KOPT-K1 (cell line): Measurements from ENCODE around the gene GUCY2D.
"Not testable (repeated sequence)": the region's sequence is repeated elsewhere in the genome, so short reads cannot be mapped to it uniquely, and the experiment has no call there.

Experiments used
- H3K27ac ChIP-seq: fragments of 200-600 bp; sonication (generic); 2 replicates; pipeline ENCODE4 v1.5.1; 2016; ENCODE audit warnings: antibody characterized with exemption, mild to moderate bottlenecking, low read depth, low read length; ENCODE audit not compliant: poor library complexity, severe bottlenecking
- H3K36me3 ChIP-seq: fragments of 200-600 bp; sonication (generic); 2 replicates; pipeline ENCODE4 v1.5.1; 2017; ENCODE audit warnings: antibody characterized with exemption, mild to moderate bottlenecking, low read length, moderate library complexity; ENCODE audit not compliant: insufficient read depth
- H3K9me3 ChIP-seq: fragments of 200-600 bp; sonication (generic); 2 replicates; pipeline ENCODE4 v1.5.1; 2017; ENCODE audit warnings: antibody characterized with exemption, low read length, mild to moderate bottlenecking; ENCODE audit not compliant: insufficient read depth, poor library complexity, severe bottlenecking

The GUCY2D gene

DNA sequence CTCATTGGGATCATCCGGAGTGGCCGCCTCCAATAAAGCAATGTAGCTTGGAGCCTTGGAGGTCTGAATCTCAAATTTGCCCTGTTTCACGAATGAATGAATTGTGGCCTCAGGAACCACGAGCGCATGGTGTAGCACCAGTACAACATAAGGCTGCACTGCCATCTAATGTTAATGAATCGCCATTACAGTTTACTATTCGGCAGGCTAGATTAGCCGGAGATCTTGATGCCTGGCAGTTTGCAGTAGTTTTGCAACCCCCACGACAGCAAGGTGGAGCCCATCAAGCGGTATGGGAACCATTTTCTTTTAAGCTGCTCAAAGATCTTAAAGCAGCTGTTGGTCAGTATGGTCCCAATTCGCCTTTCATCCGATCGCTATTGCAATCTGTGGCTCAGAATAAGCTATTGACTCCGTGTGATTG is 55.3 kb downstream of the GUCY2D start:
- H3K27ac ChIP-seq = no peak overlapping the region
- H3K9me3 ChIP-seq = no peaks in the 10 kb centered on the region
- no peaks in the 10 kb centered on the region for H3K36me3 ChIP-seq

DNA sequence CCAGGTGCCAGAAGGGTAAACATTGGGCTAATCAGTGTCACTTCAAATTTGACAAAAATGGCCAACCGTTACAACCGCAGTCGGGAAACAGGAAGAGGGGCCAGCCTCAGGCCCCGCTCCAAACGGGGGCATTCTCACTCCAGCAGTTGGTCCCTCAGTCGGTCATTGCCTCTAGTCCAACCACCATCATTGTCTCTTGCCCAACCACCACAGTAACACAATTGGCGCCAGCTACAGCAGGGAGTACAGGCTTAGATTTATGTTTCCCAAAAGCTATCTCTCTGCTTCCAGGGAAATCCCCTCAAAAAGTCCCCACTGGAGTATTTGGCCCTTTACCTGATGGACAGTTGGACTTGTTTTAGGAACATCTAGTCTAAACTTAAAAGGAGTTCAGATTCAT is 56.7 kb downstream of the GUCY2D start:
- H3K27ac ChIP-seq = no peak overlapping the region
- H3K36me3 ChIP-seq = no peaks in the 10 kb centered on the region
- no peaks in the 10 kb centered on the region for H3K9me3 ChIP-seq

DNA sequence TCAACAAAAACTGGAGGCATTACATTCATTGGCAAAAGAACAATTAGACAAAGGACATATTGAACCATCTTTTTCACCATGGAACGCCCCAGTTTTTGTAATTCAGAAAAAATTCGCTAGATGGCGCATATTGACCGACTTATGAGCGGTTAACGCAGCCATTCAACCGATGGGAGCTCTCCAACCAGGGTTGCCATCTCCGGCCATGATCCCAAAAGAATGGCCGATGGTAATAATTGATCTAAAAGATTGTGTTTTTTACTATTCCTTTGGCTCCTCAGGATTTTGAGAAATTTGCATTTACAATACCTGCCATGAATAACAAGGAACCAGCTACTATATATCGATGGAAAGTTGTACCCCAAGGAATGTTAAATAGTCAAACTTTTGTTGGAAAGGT is 57.9 kb downstream of the GUCY2D start:
- Histone ChIP-seq H3K9me3 (no peaks in the 10 kb centered on the region), H3K27ac (no peak overlapping the region), H3K36me3 (no peaks in the 10 kb centered on the region)

- not testable (repeated sequence) for H3K27ac ChIP-seq, H3K36me3 ChIP-seq, H3K9me3 ChIP-seq
Observed at GRCh38 chr17:8061851-8062250, 59.4 kb downstream of the GUCY2D start.

- Histone ChIP-seq H3K9me3 (no peaks in the 10 kb centered on the region), H3K36me3 (no peaks in the 10 kb centered on the region), H3K27ac (no peak overlapping the region)
Observed at GRCh38 chr17:8062435-8062806, 60.0 kb downstream of the GUCY2D start.

DNA sequence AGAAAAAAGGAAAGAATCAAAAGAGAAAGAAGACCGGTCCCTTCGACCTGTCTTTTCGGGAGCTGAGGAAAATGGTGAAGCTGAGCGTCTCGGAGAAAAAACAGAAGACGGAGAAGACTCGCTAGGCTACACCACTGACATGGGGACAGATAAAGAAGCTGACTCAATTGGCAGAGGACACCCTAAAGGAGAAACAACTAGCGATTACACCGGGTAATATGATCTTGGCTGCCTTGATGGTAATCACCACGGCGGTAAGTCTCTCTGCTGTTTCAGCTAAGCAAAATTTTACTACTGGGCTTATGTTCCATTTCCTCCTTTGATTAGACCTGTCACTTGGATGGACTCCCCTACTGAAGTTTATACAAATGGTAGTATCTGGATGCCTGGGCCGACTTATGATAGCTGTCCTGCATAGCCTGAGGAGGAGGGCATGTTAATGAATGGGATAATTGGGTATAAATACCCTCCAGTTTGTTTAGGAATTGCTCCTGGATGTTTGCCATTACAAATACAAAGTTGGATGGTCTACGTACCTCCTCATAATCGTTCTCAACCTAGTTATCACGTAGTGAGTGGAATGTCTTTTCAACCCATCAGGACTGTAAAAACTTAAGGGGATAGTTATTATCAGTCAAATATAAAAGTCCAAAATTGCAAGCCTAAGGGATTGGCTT is 60.5 kb downstream of the GUCY2D start:
- Histone ChIP-seq H3K27ac (no peak overlapping the region), H3K9me3 (no peaks in the 10 kb centered on the region), H3K36me3 (no peaks in the 10 kb centered on the region)

- Histone ChIP-seq H3K27ac (no peak overlapping the region), H3K9me3 (no peaks in the 10 kb centered on the region), H3K36me3 (no peaks in the 10 kb centered on the region)
Observed at GRCh38 chr17:8063761-8064534, 61.5 kb downstream of the GUCY2D start.

DNA sequence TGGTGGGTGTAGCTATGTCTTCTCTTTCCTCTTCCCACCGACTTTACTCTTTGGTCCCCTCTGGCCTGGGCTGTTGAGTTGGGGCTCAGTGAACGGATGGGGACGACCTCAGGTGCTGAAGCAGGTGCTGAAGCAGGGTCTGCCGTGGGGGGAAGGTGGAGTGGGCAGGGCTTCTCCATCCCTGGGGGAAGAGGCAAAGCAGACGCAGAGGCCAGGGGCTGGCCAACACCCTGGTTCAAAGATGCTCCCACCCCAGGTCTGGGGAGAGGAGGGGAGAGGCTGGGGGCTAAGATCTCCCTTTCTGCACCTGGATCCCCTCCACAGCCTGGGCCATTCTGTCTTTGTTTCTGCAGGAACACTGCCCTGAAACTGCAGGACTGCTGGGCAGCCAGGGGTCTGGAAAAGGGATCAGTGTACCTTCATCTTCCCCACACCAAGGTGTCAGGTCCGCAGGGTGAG is 62.2 kb downstream of the GUCY2D start:
- H3K36me3 ChIP-seq = no peaks in the 10 kb centered on the region
- no peaks in the 10 kb centered on the region for H3K9me3 ChIP-seq
- no peak overlapping the region for H3K27ac ChIP-seq

DNA sequence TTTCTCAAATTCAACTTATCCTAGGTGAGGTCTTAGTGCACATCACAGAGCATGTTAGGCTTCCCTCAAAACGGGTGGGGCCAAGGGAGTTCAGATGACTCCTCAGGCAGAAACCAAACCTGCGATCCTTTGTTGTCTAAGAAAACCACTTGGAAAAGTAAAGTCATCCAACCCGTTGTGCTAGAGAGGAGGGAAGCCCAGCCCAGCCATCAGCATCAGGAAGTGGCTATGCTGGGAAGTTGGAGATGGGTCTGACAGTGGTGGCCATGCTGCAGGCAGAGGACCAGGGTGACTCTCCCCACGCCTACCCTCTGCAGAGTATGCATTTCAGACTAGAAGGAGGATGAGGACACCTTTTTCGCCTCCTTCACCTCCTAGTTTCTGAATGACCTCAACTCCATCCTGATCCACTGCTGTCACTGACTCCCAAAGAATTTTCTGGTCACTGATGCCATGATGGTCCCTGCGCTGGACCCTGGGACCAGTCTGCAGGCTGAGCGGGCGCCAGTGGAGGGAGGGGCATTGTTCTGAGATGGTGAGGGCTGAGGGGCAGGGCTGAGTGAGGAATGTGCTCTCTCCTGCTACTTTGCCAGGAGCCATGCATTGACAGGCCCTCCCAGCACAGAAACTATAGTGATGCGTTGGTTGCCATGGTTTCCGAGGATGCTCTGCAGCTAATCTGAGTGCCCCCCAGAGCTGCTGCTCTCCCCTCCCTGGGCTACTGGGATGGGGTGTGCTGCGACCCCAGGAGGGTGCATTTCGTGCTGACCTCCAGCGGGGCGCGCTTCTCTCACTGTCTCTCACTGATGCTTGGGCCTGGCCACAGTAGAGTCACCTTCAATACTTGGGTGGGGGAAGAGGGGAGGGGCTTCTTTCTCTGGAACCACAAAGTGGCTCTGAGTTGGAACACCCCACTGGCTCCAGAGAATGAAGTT is 64.7 kb downstream of the GUCY2D start:
- H3K36me3 ChIP-seq = no peaks in the 10 kb centered on the region
- H3K9me3 ChIP-seq = no peaks in the 10 kb centered on the region
- H3K27ac ChIP-seq = no peak overlapping the region

DNA sequence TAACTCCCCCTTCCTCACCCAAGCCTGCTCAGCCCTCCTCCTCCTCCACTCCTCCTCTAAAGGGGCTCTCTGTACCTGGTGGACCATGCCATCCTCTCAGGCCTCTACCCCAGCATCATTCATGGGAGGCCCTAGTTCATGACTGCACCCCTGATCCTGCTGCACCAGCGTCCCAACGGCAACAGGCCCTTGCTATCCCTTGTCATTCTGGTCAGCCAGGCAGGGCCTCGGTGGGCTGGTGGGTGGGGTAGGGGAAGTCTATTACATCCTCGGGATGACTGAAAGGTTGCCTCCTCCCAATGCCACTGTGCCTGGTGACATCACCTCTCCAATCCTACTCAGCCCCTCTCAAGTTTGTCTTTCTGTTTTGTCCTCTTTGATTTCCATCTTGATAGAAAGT is 65.4 kb downstream of the GUCY2D start:
- Histone ChIP-seq H3K27ac (no peak overlapping the region), H3K9me3 (no peaks in the 10 kb centered on the region)

DNA sequence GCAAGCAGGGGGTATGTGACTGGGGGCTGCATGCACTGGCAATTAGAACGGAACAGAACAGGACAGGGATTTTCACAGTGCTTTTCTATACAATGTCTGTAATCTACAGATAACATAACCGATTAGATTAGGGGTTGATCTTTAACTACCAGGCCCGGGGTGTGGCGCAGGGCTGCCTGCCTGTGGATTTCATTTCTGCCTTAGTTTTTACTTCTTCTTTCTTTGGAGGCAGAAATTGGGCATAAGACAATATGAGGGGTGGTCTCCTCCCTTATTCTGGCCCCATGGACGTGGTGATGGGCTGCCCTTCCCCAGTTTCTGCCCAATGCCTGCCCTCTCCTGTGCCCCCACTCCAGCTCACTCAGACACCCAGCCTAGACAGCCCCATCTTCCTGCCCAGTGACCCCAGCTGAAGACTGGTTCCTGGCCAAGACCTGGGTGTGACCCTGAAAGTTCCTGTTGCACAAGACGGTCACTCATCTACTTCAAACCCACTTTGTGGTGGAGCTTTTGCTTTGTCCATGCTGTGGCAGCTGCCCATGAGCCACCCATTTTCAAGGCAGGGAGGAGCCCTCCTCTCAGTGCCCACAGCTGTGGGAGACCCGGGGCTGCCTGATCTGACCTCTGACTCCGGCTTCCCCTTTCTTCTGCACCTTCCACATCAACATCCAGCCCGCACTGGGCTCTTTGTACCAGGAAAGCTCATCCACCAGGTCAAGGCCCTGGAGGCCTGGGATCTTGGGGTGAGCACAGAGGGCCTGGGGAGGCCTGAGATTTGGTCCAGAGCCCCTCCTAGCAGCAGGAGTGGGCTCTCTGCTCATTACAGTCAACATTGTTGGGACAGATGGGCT is 66.5 kb downstream of the GUCY2D start:
- no peak overlapping the region for H3K27ac ChIP-seq
- no peaks in the 10 kb centered on the region for H3K36me3 ChIP-seq

More for the DNA sequence above, 65.4 kb downstream of the GUCY2D start:
- no peaks in the 10 kb centered on the region for H3K36me3 ChIP-seq

DNA sequence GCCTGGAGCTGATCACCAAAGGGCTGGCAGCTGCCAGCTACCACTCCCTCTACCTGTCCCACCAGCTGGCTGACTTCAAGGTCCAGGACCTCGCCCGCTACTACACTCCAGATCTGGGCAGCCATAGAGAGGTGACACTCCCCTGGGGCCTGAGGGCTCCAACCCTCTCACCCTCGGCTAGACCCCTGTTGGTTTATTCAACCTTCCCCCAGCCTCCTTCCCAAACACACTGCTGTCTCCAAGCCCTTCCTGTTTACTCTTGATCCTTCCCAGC is 67.1 kb downstream of the GUCY2D start:
- H3K27ac ChIP-seq = no peak overlapping the region
- H3K9me3 ChIP-seq = no peaks in the 10 kb centered on the region
- no peaks in the 10 kb centered on the region for H3K36me3 ChIP-seq

More for the DNA sequence above, 66.5 kb downstream of the GUCY2D start:
- H3K9me3 ChIP-seq = no peaks in the 10 kb centered on the region
